ENCODE measurements around the gene MIGA2.

- TF ChIP-seq CTCF (IDR thresholded peaks at IDR 0.05) (no peak), POLR2AphosphoS5 (IDR thresholded peaks at IDR 0.05) (no peak), POLR2A (IDR thresholded peaks at IDR 0.05) (no peak), EP300 (IDR thresholded peaks at IDR 0.05; ENCODE audit: low read depth) (no peak)
Measured at GRCh38 chr9:129074106-129074505, 37.7 kb downstream of the MIGA2 start.

Data from transverse colon (tissue), 4 donors.